ENCODE results near the gene P2RY8. TPM values are rescaled to one million over a fixed set of nuclear protein-coding genes. Genes with fewer than 3 reads are reported as not detected.

P2RY8 gene
- total and polyA plus RNA-seq, 10 of the 15 experiments (the other 5 are each of a cell fraction or from before 2014, with no cell fraction given) = 2.0 to 64.4 (median 36.5) TPM

DNA sequence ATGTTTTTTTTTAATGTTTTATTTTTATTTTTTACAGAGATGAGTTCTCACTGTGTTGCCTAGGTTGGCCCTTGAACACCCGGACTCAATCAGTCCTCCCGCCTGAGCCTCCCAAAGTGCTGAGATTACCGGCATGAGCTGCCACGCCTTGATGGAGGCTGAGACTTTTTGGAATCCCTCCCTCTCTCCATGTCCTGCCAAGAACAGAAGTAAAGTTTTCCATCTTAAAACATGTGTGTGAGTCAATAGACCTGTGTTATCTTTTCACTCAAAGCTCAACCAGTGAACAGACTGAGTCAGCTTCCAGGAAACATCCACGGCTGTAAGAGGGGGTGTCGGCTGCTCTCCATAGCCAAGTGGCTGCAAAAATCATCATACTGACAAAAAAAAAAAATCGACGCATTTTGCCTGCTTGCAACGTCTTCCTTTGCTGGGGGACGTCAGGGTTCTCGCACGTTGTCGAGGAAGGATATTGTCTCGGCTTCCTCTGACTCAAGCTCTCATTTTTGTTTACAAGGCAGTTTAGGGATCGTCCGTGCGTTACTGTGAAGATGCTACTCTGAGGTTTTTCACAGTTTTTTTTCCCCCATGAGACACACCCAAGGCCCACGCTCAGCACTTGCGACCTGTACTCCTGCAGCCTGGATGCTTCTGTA, 74.3 kb downstream of the P2RY8 start:
- no peak overlapping the region for H3K9ac ChIP-seq (ENCODE audit: control insufficient read depth, insufficient read depth, low read length)
- no peak overlapping the region for H3K4me2 ChIP-seq (ENCODE audit: control insufficient read depth, insufficient read depth)
- no peak overlapping the region for H3K4me3 ChIP-seq
- BruUV-seq (replicated peaks) = TSS peak; percentile 50
- in situ Hi-C loops (cut with MboI) (loop anchor here (5.0 to 25.0 kb wide), 2 partner anchors 190 to 1050 kb away; partner anchors contain the start of genes DHRSX and ZBED1), intact Hi-C loops (cut with micrococcal nuclease; ENCODE audit: unreplicated experiment) (no loop called here)
- ChIA-PET CTCF (no interaction called here), SMC1A (ENCODE audit: uncharacterized antibody, unreplicated experiment) (no interaction called here), RAD21 (ENCODE audit: unreplicated experiment) (no interaction called here), POLR2A (no interaction called here)
- H3K27ac ChIP-seq (ENCODE audit: control insufficient read depth, insufficient read depth) = no peak overlapping the region
- H2AFZ ChIP-seq (ENCODE audit: control insufficient read depth, low read depth, low read length) = no peak overlapping the region
- no peaks in the 10 kb centered on the region for H3K27me3 ChIP-seq (replicated peaks in 1 of 2; ENCODE audit: control insufficient read depth in 2 of 2, insufficient read depth in 2 of 2, low read length in 1 of 2)
- peaks cover 8% of the 10 kb centered on the region for H3K79me2 ChIP-seq (ENCODE audit: control insufficient read depth, insufficient read depth, low read length)
- H3K36me3 ChIP-seq (ENCODE audit: control insufficient read depth in 2 of 2, insufficient read depth in 2 of 2, low read length in 1 of 2) = peaks cover 30 to 31% of the 10 kb centered on the region in 2 experiments; a peak in 3 of 4 replicates
- H4K20me1 ChIP-seq (ENCODE audit: control insufficient read depth, insufficient read depth) = no peaks in the 10 kb centered on the region
- peaks cover 10% of the 10 kb centered on the region for H3K4me1 ChIP-seq (ENCODE audit: control insufficient read depth, insufficient read depth, low read length)
- FAIRE-seq (no peak), DNase-seq (ENCODE audit: low read depth, low spot score) (no peak), ATAC-seq (no peak)
- no peaks in the 10 kb centered on the region; the same call in 2 of the 3 replicates for H3K9me3 ChIP-seq (replicated peaks; ENCODE audit: control insufficient read depth, insufficient read depth, low read length)
- TF ChIP-seq, protein P1, sequence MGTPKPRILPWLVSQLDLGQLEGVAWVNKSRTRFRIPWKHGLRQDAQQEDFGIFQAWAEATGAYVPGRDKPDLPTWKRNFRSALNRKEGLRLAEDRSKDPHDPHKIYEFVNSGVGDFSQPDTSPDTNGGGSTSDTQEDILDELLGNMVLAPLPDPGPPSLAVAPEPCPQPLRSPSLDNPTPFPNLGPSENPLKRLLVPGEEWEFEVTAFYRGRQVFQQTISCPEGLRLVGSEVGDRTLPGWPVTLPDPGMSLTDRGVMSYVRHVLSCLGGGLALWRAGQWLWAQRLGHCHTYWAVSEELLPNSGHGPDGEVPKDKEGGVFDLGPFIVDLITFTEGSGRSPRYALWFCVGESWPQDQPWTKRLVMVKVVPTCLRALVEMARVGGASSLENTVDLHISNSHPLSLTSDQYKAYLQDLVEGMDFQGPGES (IDR thresholded peaks at IDR 0.05) = no peak
- no peak for TF ChIP-seq GATAD2B (conservative IDR thresholded peaks at IDR 0.05; ENCODE audit: low read depth)
- TF ChIP-seq SRF (IDR thresholded peaks at IDR 0.05; ENCODE audit: low read depth in 2 of 2, low read length in 2 of 2) = no peak
- TF ChIP-seq NR2C1 (IDR thresholded peaks at IDR 0.05) = no peak
- TF ChIP-seq POLR2AphosphoS2 (IDR thresholded peaks at IDR 0.05; ENCODE audit: low read depth, low read length) = 0 out of 2 replicates have a peak, but pooled peaks have one; percentile 11
- TF ChIP-seq, protein P2, sequence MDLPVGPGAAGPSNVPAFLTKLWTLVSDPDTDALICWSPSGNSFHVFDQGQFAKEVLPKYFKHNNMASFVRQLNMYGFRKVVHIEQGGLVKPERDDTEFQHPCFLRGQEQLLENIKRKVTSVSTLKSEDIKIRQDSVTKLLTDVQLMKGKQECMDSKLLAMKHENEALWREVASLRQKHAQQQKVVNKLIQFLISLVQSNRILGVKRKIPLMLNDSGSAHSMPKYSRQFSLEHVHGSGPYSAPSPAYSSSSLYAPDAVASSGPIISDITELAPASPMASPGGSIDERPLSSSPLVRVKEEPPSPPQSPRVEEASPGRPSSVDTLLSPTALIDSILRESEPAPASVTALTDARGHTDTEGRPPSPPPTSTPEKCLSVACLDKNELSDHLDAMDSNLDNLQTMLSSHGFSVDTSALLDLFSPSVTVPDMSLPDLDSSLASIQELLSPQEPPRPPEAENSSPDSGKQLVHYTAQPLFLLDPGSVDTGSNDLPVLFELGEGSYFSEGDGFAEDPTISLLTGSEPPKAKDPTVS (IDR thresholded peaks at IDR 0.05; ENCODE audit: low read depth, low read length) = no peak
- WGBS (ENCODE audit: insufficient coverage, insufficient replicate concordance, low lambda C conversion rate, missing lambda C conversion rate) = 48% methylated on average over 19 of the region's 19 CpGs
